H1 (cell line): Measurements from ENCODE around the gene ARL2. TPM values are rescaled to one million over a fixed set of nuclear protein-coding genes. Genes with fewer than 3 reads are reported as not detected.

ENCODE experiments used
- ASH2L ChIP-seq: fragments of 200-600, 300-600 bp; sonication (generic); IDR thresholded peaks from one replicate; pipeline ENCODE4 v1.7.1; 2017; ENCODE audit warnings: low read length
- ATF2 ChIP-seq: IDR thresholded peaks from 2 replicates; pipeline ENCODE4 v1.6.1; 2012; ENCODE audit warnings: low read length, inconsistent platforms
- BACH1 ChIP-seq: IDR thresholded peaks from 2 replicates; pipeline ENCODE4 v1.6.1; 2012; ENCODE audit warnings: low read length, improper control_type of control experiment
- BCL11A ChIP-seq, 2 experiments: IDR thresholded peaks; one replicate each; pipeline ENCODE4 v1.6.1; 2011; ENCODE audit warnings: low read depth in 2 of 2, low read length in 2 of 2, mild to moderate bottlenecking in 2 of 2
- CBX5 ChIP-seq: fragments of 300-800, 300-1000 bp; sonication (generic); IDR thresholded peaks from 2 replicates; pipeline ENCODE4 v1.7.1; 2016; ENCODE audit warnings: antibody characterized with exemption, low read length, low read depth
- CBX8 ChIP-seq: fragments of 300-800, 300-1000 bp; sonication (generic); IDR thresholded peaks from 2 replicates; pipeline ENCODE4 v1.7.1; 2016; ENCODE audit warnings: low read depth, low read length, borderline replicate concordance
- CHD1 ChIP-seq: IDR thresholded peaks from 2 replicates; pipeline ENCODE4 v1.6.1; 2012; ENCODE audit warnings: low read depth, low read length, improper control_type of control experiment
- CREB1 ChIP-seq: IDR thresholded peaks from 2 replicates; pipeline ENCODE4 v1.6.1; 2012; ENCODE audit warnings: inconsistent platforms
- HDAC2 ChIP-seq, 2 experiments: fragments of 300-600 bp in 1 of 2; sonication (generic) in 1 of 2; IDR thresholded peaks; 2 replicates each; pipeline ENCODE4 v1.6.1; 2011 to 2012; ENCODE audit warnings: low read depth in 2 of 2, low read length in 2 of 2, mild to moderate bottlenecking in 2 of 2, moderate library complexity in 2 of 2, borderline replicate concordance in 1 of 2, inconsistent platforms in 1 of 2
- KDM4A ChIP-seq: IDR thresholded peaks from one replicate; pipeline ENCODE4 v1.7.1; 2012; ENCODE audit warnings: low read depth, mild to moderate bottlenecking, moderate library complexity, low read length, inconsistent platforms; ENCODE audit not compliant: severe bottlenecking
- NANOG ChIP-seq: IDR thresholded peaks from 2 replicates; pipeline ENCODE4 v1.6.1; 2011; ENCODE audit warnings: low read length, low read depth, mild to moderate bottlenecking, inconsistent platforms; ENCODE audit not compliant: insufficient read depth, poor library complexity, severe bottlenecking
- NRF1 ChIP-seq: IDR thresholded peaks from 2 replicates; pipeline ENCODE4 v1.6.1; 2011; ENCODE audit warnings: mild to moderate bottlenecking, low read depth, low read length, improper control_type of control experiment
- PHF8 ChIP-seq: fragments of 200-600 bp; sonication (generic); conservative IDR thresholded peaks from 2 replicates; pipeline ENCODE4 v1.7.1; 2012; ENCODE audit warnings: low read depth, mild to moderate bottlenecking, inconsistent platforms, low read length, moderate library complexity
- POLR2A ChIP-seq, 2 experiments: IDR thresholded peaks; 1 replicate in 1 of 2; 2 replicates in 1 of 2; pipeline ENCODE4 v1.6.1; 2011; ENCODE audit warnings: low read depth in 2 of 2, low read length in 2 of 2, mild to moderate bottlenecking in 2 of 2; ENCODE audit errors: control extremely low read depth in 1 of 2
- POU5F1 ChIP-seq: IDR thresholded peaks from 2 replicates; pipeline ENCODE4 v1.6.1; 2011; ENCODE audit warnings: low read depth, mild to moderate bottlenecking, low read length, moderate library complexity
- TAF7 ChIP-seq: optimal IDR thresholded peaks from 2 replicates; pipeline ENCODE3; 2011; ENCODE audit warnings: low read depth, mild to moderate bottlenecking, inconsistent platforms, low read length, moderate library complexity, borderline replicate concordance
- TBP ChIP-seq: IDR thresholded peaks from 2 replicates; pipeline ENCODE4 v1.6.1; 2011; ENCODE audit warnings: low read depth, low read length, improper control_type of control experiment
- TCF12 ChIP-seq: IDR thresholded peaks from 2 replicates; pipeline ENCODE4 v1.6.1; 2011; ENCODE audit warnings: low read depth, mild to moderate bottlenecking, low read length
- TEAD4 ChIP-seq: IDR thresholded peaks from 2 replicates; pipeline ENCODE4 v1.6.1; 2012; ENCODE audit warnings: low read depth, low read length, inconsistent platforms, mixed read lengths
- YY1 ChIP-seq: IDR thresholded peaks from 2 replicates; pipeline ENCODE4 v1.6.1; 2011; ENCODE audit warnings: low read depth, mild to moderate bottlenecking, low read length
- polyA plus RNA-seq, 7 experiments: library from polyadenylated mRNA; depleted of rRNA in 3 of 7; stranded (reverse) in 5 of 7; unstranded in 2 of 7; fragments of >200 nt in 5 of 7; fragments of 200-250 nt in 2 of 7; gene quantifications; 1 replicate in 5 of 7; 2 replicates in 1 of 7; 4 replicates in 1 of 7; pipeline versions ENCODE4 v1.2.1 to v1.2.3, GENCODE V29; 2011 to 2013; ENCODE audit warnings: missing spikeins in 2 of 7, mixed read lengths in 2 of 7
- total RNA-seq: library from RNA; stranded (reverse); fragmentation: NEBNext Ultra II Directional; extraction: Animal tissue kit (Norgen Biotek cat#: 25700); gene quantifications from 2 replicates; pipeline ENCODE4 v1.2.1, GENCODE V29; 2021
- TF ChIP-seq, protein P1 (sequence below): IDR thresholded peaks from 2 replicates; pipeline ENCODE4 v1.6.1; 2012; ENCODE audit warnings: inconsistent platforms
- TF ChIP-seq, protein P2 (sequence below): IDR thresholded peaks from 2 replicates; pipeline ENCODE4 v1.6.1; 2012; ENCODE audit warnings: inconsistent platforms

ARL2 gene
- total and polyA plus RNA-seq, 2 of the 8 experiments (the other 6 are each of a cell fraction or from before 2014, with no cell fraction given), result 186 to 535 TPM

DNA sequence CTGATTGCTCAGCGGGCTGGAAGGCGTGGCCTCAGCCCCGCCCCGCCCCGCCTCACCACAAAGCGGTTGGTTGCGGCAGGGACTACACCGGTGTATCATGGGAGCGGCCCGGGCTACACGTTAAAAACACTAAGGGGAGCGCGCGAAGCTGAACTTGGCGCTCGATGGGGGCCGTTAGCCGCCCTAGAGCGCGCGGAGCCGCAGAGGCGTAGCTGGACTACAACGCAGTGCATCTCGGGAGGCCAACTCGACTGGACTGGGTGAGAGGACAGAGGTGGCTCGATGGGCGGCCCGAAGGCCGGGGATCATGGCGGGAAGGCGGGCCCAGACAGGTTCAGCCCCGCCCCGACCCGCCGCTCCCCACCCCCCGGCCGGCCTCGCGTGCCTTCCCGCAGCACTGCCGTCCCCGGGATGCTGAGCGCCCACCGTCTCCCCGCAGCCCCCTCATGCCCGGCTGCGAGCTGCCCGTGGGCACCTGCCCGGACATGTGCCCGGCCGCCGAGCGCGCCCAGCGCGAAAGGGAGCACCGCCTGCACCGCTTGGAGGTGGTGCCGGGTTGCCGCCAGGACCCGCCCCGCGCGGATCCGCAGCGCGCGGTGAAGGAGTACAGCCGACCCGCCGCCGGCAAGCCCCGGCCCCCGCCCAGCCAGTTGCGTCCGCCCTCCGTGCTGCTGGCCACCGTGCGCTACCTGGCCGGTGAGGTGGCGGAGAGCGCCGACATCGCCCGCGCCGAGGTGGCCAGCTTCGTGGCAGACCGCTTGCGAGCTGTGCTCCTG, 27.1 kb downstream of the ARL2 start, which contains the start of gene SAC3D1 (continued):
- TF ChIP-seq YY1, result peak; percentile 23; the same call in 1 of the 2 replicates
- TF ChIP-seq CHD1, result no peak
- TF ChIP-seq, protein P1, sequence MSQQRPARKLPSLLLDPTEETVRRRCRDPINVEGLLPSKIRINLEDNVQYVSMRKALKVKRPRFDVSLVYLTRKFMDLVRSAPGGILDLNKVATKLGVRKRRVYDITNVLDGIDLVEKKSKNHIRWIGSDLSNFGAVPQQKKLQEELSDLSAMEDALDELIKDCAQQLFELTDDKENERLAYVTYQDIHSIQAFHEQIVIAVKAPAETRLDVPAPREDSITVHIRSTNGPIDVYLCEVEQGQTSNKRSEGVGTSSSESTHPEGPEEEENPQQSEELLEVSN, result peak; percentile 50
- peak; percentile 79 for TF ChIP-seq PHF8
- TF ChIP-seq CREB1, result peak; percentile 53
- TF ChIP-seq POU5F1, result no peak
- TF ChIP-seq BCL11A (IDR thresholded peaks at IDR 0.05; ENCODE audit: low read depth in 2 of 2, low read length in 2 of 2), result no peak
- peak; percentile 58 to 60 for TF ChIP-seq POLR2A (IDR thresholded peaks at IDR 0.05; ENCODE audit: control extremely low read depth in 1 of 2, low read depth in 2 of 2, low read length in 2 of 2)
- peak; percentile 70 for TF ChIP-seq KDM4A
- 0 out of 4 replicates have a peak, but pooled peaks of 1 of the 2 experiments have one; percentile 51 for TF ChIP-seq HDAC2 (IDR thresholded peaks at IDR 0.05; ENCODE audit: borderline replicate concordance in 1 of 2, low read depth in 2 of 2, low read length in 2 of 2)
- TF ChIP-seq TCF12, result no peak
- no peak for TF ChIP-seq CBX5
- no peak for TF ChIP-seq NRF1
- TF ChIP-seq, protein P2, sequence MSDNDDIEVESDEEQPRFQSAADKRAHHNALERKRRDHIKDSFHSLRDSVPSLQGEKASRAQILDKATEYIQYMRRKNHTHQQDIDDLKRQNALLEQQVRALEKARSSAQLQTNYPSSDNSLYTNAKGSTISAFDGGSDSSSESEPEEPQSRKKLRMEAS, result peak; percentile 40; the same call in 1 of the 2 replicates
- no peak for TF ChIP-seq ATF2
- TF ChIP-seq TEAD4, result no peak
- TF ChIP-seq NANOG, result no peak
- TF ChIP-seq BACH1, result peak; percentile 25; the same call in 1 of the 2 replicates
- TF ChIP-seq ASH2L, result peak; percentile 65
- peak; percentile 45; the same call in 1 of the 2 replicates for TF ChIP-seq TBP
- no peak for TF ChIP-seq CBX8
- TF ChIP-seq TAF7, result peak; percentile 63
